CD4-positive, alpha-beta T cell (primary cell): ENCODE measurements around the gene SYK. TPM values are rescaled to one million over a fixed set of nuclear protein-coding genes. Genes with fewer than 3 reads are reported as not detected.

Source experiments
- ATAC-seq: fragments of 200-7000 bp; cut with Tn5 transposase; one replicate; pipeline ENCODE4 v1.10.0; 2022; ENCODE audit warnings: mild to moderate bottlenecking; ENCODE audit not compliant: poor library complexity
- CTCF ChIA-PET: fragments of 350-600 bp; sonication (Branson Sonifier 250); formaldehyde crosslinking; loops from one replicate; lab custom pipeline; 2021; ENCODE audit warnings: antibody characterized with exemption, inconsistent platforms; lab: Charles Lee
- POLR2A ChIA-PET: fragments of 350-600 bp; sonication (Branson Sonifier 250); formaldehyde crosslinking; loops from one replicate; lab custom pipeline; 2021; ENCODE audit warnings: antibody characterized with exemption, inconsistent platforms; lab: Charles Lee
- DNase-seq, 14 experiments: peaks; one replicate each; pipeline ENCODE4 v3.0.0-alpha.2; 2013 to 2020; ENCODE audit warnings: mixed read lengths in 2 of 14
- H3K27ac ChIP-seq, 2 donors: one replicate each; pipeline versions ENCODE4 v1.5.1 to v1.7.0; 2013; ENCODE audit warnings: low read length in 2 of 2, low read depth in 1 of 2, mild to moderate bottlenecking in 1 of 2
- H3K27me3 ChIP-seq, 2 experiments: 1 replicate in 1 of 2; 2 replicates in 1 of 2; pipeline versions ENCODE4 v1.6.1 to v1.7.0; 2013; ENCODE audit warnings: low read length in 2 of 2, control low read depth in 1 of 2, mild to moderate bottlenecking in 1 of 2, moderate library complexity in 1 of 2; ENCODE audit not compliant: insufficient read depth in 2 of 2, control insufficient read depth in 1 of 2
- H3K36me3 ChIP-seq: one replicate; pipeline ENCODE4 v1.6.1; 2013; ENCODE audit warnings: low read length, control low read depth; ENCODE audit not compliant: insufficient read depth
- H3K4me1 ChIP-seq: one replicate; pipeline ENCODE4 v1.6.1; 2013; ENCODE audit warnings: low read length, control low read depth; ENCODE audit not compliant: insufficient read depth
- H3K4me3 ChIP-seq: one replicate; pipeline ENCODE4 v1.5.1; 2013; ENCODE audit warnings: mild to moderate bottlenecking, low read length, moderate library complexity
- H3K9me3 ChIP-seq, 2 experiments: 1 replicate in 1 of 2; 2 replicates in 1 of 2; pipeline versions ENCODE4 v1.6.1 to v1.7.0; 2013; ENCODE audit warnings: low read length in 2 of 2, mild to moderate bottlenecking in 2 of 2, control low read depth in 1 of 2, moderate library complexity in 1 of 2; ENCODE audit not compliant: control insufficient read depth in 1 of 2, insufficient read depth in 1 of 2
- H3K27ac Mint-ChIP-seq: one replicate; pipeline ENCODE4 v1.8.0; 2020; ENCODE audit warnings: mixed read lengths
- H3K27me3 Mint-ChIP-seq: one replicate; pipeline ENCODE4 v1.8.0; 2021; ENCODE audit warnings: mixed read lengths
- H3K36me3 Mint-ChIP-seq: one replicate; pipeline ENCODE4 v1.8.0; 2021; ENCODE audit warnings: low read depth, mixed read lengths
- H3K4me1 Mint-ChIP-seq: one replicate; pipeline ENCODE4 v1.8.0; 2021; ENCODE audit warnings: low read depth, mixed read lengths
- H3K4me3 Mint-ChIP-seq: one replicate; pipeline ENCODE4 v1.8.0; 2020; ENCODE audit warnings: mild to moderate bottlenecking, mixed read lengths
- H3K9me3 Mint-ChIP-seq: one replicate; pipeline ENCODE4 v1.8.0; 2020; ENCODE audit warnings: mixed read lengths
- intact Hi-C, 2 experiments: fragments of 100-400 bp; cut with DNase I in 1 of 2; cut with micrococcal nuclease in 1 of 2; formaldehyde crosslinking; loops; one replicate each; pipeline versions ENCODE4 v1.15.1 to v1.9.0; 2023 to 2025; cut with DNase I, micrococcal nuclease
- total RNA-seq, 174 experiments: library from RNA in 2 of 174; stranded (reverse) in 2 of 174; gene quantifications; one replicate each; pipeline ENCODE4 v1.2.3 and lab custom pipeline; 2021 to 2026
- TF ChIP-seq, protein P1 (sequence below): fragments of 200-600 bp; IDR thresholded peaks from one replicate; pipeline ENCODE4 v1.8.0; 2022; ENCODE audit warnings: antibody characterized with exemption, mild to moderate bottlenecking

The SYK gene
- total RNA-seq, 2 experiments from 2014 or later = 1.1 to 1.2 TPM

DNA sequence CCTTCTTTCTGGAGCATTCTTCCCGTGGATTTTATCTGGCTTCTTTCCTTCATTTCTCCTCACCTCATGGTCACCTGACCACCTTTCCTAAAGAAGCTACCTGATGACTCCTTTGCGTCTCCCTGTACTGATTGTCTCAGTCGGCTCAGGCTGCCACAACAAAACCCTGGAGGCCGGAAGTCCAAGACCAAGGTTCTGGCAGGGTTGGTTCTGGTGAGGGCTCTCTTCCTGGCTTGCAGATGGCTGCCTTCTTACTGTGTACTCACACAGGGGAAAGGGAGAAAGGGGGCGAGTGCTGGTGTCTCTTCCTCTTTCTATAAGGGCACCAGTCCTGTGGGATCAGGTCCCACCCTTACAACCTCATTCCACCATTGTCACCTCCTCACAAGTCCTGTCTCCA, 140.0 kb downstream of the SYK start:
- Mint-ChIP-seq H3K9me3 (no peaks in the 10 kb centered on the region), H3K36me3 (no peaks in the 10 kb centered on the region), H3K4me3 (no peak overlapping the region), H3K27ac (no peak overlapping the region), H3K4me1 (no peaks in the 10 kb centered on the region), H3K27me3 (peaks cover 26% of the 10 kb centered on the region)
- Histone ChIP-seq H3K36me3 (no peaks in the 10 kb centered on the region), H3K4me3 (no peak overlapping the region), H3K27me3 (peaks cover 0 to 4% of the 10 kb centered on the region in 2 experiments), H3K4me1 (no peaks in the 10 kb centered on the region), H3K9me3 (peaks cover 0 to 3% of the 10 kb centered on the region in 2 experiments), H3K27ac (no peak overlapping the region)
- TF ChIP-seq, protein P1, sequence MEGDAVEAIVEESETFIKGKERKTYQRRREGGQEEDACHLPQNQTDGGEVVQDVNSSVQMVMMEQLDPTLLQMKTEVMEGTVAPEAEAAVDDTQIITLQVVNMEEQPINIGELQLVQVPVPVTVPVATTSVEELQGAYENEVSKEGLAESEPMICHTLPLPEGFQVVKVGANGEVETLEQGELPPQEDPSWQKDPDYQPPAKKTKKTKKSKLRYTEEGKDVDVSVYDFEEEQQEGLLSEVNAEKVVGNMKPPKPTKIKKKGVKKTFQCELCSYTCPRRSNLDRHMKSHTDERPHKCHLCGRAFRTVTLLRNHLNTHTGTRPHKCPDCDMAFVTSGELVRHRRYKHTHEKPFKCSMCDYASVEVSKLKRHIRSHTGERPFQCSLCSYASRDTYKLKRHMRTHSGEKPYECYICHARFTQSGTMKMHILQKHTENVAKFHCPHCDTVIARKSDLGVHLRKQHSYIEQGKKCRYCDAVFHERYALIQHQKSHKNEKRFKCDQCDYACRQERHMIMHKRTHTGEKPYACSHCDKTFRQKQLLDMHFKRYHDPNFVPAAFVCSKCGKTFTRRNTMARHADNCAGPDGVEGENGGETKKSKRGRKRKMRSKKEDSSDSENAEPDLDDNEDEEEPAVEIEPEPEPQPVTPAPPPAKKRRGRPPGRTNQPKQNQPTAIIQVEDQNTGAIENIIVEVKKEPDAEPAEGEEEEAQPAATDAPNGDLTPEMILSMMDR = no peak
- intact Hi-C loops = no loop called here
- ChIA-PET CTCF (no interaction called here), POLR2A (no interaction called here)
- ATAC-seq = no peak
- DNase-seq = no peak

DNA sequence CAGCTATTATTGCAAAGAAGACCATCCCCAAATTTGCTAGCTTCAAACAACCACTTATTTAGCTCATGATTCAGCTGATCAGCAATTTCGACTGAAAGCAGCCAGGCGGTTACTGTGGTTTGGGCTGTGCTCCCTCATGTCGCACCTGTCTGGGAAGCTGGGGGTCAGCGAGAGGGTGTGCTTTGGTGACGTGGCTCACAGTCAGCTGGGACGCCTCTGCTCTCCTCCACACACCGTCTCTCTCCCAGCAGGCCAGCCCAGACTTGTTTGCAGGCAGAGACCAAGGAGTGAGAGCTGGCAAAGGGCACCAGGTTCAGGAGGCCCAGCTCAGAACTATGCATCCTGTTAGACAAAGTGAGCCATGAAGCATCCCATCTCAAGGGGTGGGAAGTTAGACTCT, 140.9 kb downstream of the SYK start:
- Histone ChIP-seq H3K4me3 (no peak overlapping the region), H3K27me3 (peaks cover 0 to 4% of the 10 kb centered on the region in 2 experiments), H3K36me3 (no peaks in the 10 kb centered on the region), H3K27ac (no peak overlapping the region), H3K4me1 (no peaks in the 10 kb centered on the region), H3K9me3 (peaks cover 0 to 3% of the 10 kb centered on the region in 2 experiments)
- TF ChIP-seq, protein P1 = no peak
- H3K4me1 Mint-ChIP-seq = no peaks in the 10 kb centered on the region
- DNase-seq (no peak), ATAC-seq (no peak)
- H3K27me3 Mint-ChIP-seq = peaks cover 25% of the 10 kb centered on the region
- no peaks in the 10 kb centered on the region for H3K9me3 Mint-ChIP-seq
- H3K27ac Mint-ChIP-seq = no peak overlapping the region
- H3K4me3 Mint-ChIP-seq = no peak overlapping the region
- ChIA-PET POLR2A (no interaction called here), CTCF (no interaction called here)
- no peaks in the 10 kb centered on the region for H3K36me3 Mint-ChIP-seq
- intact Hi-C loops = no loop called here

DNA sequence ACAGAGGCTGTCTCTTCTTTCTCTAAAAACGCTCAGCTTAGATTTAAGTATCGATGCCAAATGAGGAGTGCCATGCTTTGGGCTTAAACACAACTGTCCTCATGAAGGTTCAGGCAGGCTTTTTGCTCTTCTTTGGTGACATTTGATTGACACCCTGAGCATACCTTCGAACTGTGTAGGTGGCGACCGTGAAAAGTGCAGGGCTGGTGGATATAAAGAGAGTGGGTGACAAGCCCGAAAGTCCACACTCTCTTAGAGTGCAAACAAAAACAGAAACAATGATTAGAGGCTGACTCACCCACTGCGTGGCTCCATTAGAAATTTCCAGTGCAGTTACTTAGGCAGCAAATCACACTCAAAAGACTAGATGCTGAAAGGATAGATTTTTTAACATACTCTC, 141.7 kb downstream of the SYK start:
- no peak overlapping the region for H3K4me3 Mint-ChIP-seq
- H3K36me3 ChIP-seq = no peaks in the 10 kb centered on the region
- CTCF ChIA-PET = no interaction called here
- ATAC-seq (no peak), DNase-seq (no peak)
- H3K27me3 ChIP-seq = peaks cover 0 to 4% of the 10 kb centered on the region in 2 experiments
- H3K27ac ChIP-seq = no peak overlapping the region
- POLR2A ChIA-PET = no interaction called here
- no peaks in the 10 kb centered on the region for H3K4me1 ChIP-seq
- H3K36me3 Mint-ChIP-seq = no peaks in the 10 kb centered on the region
- H3K9me3 Mint-ChIP-seq = no peaks in the 10 kb centered on the region
- intact Hi-C loops = no loop called here
- no peak overlapping the region for H3K27ac Mint-ChIP-seq
- no peaks in the 10 kb centered on the region for H3K4me1 Mint-ChIP-seq
- TF ChIP-seq, protein P1 = no peak
- peaks cover 0 to 3% of the 10 kb centered on the region in 2 experiments for H3K9me3 ChIP-seq
- H3K27me3 Mint-ChIP-seq = peaks cover 30% of the 10 kb centered on the region
- H3K4me3 ChIP-seq = no peak overlapping the region
